Measurements from ENCODE around the gene TMSB4X.
"Not testable (repeated sequence)": the region's sequence is repeated elsewhere in the genome, so short reads cannot be mapped to it uniquely, and the experiment has no call there.

TMSB4X gene

GRCh38 chrX:12997906-12998687 lies 23.2 kb downstream of the TMSB4X start:
- DNase-seq = no peak

GRCh38 chrX:12999422-12999821 lies 24.5 kb downstream of the TMSB4X start:
- DNase-seq = peak; percentile 58

- DNase-seq = peak; percentile 60
Measured at GRCh38 chrX:13000301-13000811, 25.4 kb downstream of the TMSB4X start.

GRCh38 chrX:13001097-13001496 lies 26.2 kb downstream of the TMSB4X start:
- no peak for DNase-seq

GRCh38 chrX:13001961-13002671 lies 27.2 kb downstream of the TMSB4X start:
- DNase-seq = peak; percentile 32

GRCh38 chrX:13005661-13006473 lies 31.0 kb downstream of the TMSB4X start:
- DNase-seq = no peak

- DNase-seq = no peak
Measured at GRCh38 chrX:13007519-13008188, 32.7 kb downstream of the TMSB4X start.

GRCh38 chrX:13008189-13008533 lies 33.3 kb downstream of the TMSB4X start:
- DNase-seq = no peak

- no peak for DNase-seq
Measured at GRCh38 chrX:13008851-13009250, 33.9 kb downstream of the TMSB4X start.

- no peak for DNase-seq
Measured at GRCh38 chrX:13009273-13009672, 34.4 kb downstream of the TMSB4X start.

- no peak for DNase-seq
Measured at GRCh38 chrX:13009844-13010243, 34.9 kb downstream of the TMSB4X start.

GRCh38 chrX:13010546-13010945 lies 35.6 kb downstream of the TMSB4X start:
- DNase-seq = no peak

GRCh38 chrX:13013363-13014110 lies 38.6 kb downstream of the TMSB4X start:
- DNase-seq = no peak

- no peak for DNase-seq
Measured at GRCh38 chrX:13014111-13015096, 39.5 kb downstream of the TMSB4X start.

- DNase-seq = no peak
Measured at GRCh38 chrX:13015536-13016236, 40.8 kb downstream of the TMSB4X start.

- DNase-seq = not testable (repeated sequence)
Measured at GRCh38 chrX:13016731-13017130, 41.8 kb downstream of the TMSB4X start.

GRCh38 chrX:13022926-13023325 lies 48.0 kb downstream of the TMSB4X start:
- DNase-seq = no peak

GRCh38 chrX:13023567-13023966 lies 48.7 kb downstream of the TMSB4X start:
- no peak for DNase-seq

- DNase-seq = no peak
Measured at GRCh38 chrX:13023979-13024378, 49.1 kb downstream of the TMSB4X start.

- DNase-seq = no peak
Measured at GRCh38 chrX:13024986-13025385, 50.1 kb downstream of the TMSB4X start.

All from CD4-positive, alpha-beta T cell treated with Interleukin-21 for 1 hour (primary cell).